Activated T-cell treated with anti-CD3 and anti-CD28 coated beads for 24 hours (primary cell): ENCODE results near the gene ARHGAP26.

Experiments
- DNase-seq: peaks from one replicate; pipeline ENCODE4 v3.0.0-alpha.2; 2020; ENCODE audit warnings: low read depth

The ARHGAP26 gene

DNA sequence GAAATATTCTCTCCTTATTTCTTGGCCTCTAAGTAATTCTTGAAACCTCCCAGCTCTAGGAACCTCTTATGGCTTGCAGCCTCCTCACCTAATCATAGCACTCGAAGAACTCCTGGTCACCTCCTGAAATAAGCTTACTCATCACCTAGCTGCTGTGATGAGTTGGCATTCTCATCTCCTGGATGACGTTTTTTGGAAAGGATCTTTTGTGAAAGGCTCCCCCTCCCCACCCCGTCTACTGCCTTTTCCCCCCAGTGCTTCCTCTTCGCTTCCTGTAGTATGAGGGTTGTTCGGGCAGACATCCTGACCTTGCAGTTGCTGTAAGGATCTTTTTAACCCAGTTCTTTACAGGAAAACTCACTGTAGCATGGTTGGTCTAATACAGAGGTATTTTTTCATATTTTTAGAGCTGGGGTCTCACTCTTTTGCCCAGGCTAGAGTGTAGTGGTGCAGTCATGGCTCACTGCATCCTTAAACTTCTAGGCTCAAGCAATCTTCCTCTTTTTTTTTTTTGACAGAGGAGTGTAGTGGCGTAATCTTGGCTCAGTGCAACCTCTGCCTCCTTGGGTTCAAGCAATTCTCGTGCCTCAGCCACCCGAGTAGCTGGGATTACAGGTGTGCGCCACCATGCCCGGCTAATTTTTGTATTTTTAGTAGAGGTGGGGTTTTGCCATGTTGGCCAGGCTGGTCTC lies 41.8 kb downstream of the ARHGAP26 start:
- no peak for DNase-seq

DNA sequence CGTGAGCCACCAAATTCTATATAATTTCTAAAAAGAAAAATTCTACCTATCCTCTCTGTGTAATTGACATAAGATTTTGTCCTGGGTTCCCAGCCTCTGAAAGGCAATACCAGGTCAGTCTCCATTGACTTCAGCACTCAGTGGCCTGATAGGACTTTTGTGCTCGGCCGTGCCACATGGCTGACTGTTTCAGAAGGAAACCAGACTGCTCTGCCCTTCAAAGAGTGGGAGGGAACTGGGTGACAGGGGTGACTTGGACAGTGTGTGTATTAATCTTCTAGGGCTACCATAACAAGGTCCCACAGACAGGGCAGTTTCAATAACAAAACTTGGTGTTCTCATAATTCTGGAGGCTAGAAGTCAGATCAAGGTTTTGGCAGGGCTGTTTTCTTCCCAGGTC lies 43.0 kb downstream of the ARHGAP26 start:
- no peak for DNase-seq

DNA sequence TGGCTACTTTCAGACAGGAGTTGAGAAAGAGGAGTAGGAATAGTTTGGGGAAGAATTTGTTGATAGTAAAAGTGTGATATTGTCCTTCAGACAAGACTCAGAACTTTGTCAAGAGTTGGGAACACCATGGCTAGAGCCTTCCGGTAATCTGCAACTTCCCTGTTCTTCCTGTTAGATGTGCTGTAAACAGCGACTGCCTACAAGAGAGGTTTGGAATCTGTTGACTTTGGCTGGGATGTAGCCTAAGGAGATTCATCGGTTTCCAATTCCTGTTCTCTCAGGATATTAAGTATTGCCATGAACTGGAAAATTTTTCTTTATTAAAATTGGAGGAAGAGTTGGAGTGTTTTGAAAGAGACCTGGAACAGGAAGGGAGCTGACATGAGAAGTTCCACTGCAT lies 43.9 kb downstream of the ARHGAP26 start:
- no peak for DNase-seq

DNA sequence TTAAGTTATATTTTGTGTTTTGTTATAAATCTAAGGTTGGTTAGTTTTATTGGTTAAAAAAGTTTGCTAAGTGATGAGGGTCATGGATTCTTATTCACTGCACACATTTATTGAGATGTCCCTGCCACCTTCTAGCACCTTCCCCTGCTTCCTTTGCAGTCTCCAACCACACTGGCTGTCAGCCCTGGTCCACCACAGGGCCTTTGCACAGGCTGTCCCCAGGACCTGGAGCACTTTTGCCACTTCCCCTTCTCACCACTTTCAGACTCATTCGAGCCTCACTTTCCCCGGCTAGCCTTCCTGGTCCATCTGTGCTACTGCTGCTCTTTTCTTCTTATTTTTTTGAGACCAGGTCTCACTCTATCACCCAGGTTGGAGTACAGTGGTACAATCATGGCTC lies 45.3 kb downstream of the ARHGAP26 start:
- DNase-seq = no peak

DNA sequence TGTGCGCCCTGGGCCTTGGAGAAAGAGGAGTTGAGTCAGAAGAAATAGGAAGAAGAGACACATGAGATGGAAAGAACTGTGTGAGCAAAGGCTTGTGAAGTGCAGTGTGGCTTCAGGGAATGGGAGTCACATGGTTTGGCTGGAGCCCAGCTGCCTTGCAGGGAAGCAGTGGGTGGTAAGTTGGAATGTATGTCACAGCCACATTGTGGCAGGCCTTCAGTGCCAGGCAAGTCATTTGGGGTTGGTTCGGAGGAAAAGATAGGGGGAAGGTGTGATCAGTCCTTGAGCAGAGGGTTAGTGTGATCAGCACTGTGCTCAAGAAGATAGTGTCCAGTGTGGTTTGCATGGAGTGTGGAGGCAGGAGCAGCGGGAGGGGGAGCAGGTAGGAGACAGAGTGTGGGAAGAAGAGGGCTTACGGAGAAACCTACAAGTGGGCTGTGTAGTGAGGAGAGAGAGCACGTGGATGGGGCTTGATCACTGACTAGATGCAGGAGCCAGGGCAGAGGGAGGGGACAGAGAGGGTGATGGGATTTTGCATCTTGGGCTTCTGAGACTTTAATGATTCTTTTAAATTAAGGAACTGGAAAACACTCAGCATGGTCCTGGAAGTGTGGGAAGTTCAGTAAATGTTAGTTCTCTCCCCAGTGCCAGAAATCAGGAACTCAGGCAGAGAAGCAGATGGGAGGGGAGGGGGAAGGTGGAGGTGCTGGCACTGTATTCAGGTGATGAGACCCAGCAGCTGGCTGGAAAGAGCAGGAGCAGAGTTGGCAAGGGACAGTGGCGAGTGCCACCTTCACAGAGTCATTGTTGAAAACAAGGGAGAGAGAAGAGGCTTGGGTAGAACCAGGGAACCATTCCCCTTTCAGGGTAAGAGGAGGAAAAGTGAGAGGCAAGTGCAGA lies 46.6 kb downstream of the ARHGAP26 start:
- DNase-seq = no peak

DNA sequence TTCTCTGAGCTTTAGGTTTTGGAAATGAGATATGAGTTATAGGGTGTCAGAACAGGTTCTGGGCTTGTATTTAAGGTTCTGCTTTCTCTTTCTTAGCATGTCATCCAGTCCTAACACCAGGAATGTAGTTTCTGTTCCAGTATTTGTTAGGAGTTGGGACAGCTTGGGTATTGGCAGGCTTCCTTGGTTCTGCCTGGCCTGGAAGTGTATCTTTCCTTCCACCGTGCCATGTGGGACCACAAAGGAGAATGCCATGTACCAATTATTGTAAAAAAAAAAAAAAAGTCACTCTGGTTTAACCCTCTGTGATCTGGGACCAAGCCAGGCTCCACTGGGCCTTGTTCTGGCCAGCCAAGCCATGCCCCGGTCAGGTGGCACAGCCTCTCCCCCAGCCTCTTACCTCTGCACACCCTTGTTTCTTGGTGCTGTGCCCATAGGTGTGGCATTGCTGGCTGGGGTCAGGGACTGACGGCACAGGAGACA lies 47.8 kb downstream of the ARHGAP26 start:
- DNase-seq = no peak

DNA sequence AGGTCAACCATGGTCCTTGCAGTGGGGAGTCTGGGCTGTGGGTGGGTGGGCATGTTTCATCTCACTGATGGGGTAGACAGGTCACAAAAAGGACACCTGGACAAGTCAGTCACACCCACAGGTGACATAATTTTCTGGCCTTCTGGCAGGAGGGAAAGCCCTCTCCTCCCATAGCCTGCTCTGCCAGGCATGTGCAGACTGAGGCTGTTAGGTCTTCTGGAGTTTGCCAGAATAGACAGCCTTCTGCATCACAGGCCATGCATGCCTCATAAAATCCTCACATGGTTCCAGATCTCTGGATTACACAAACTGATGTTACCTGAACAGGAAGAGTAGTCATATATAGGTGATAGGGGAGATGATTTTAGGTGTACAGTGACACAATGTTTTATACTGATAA lies 49.1 kb downstream of the ARHGAP26 start:
- no peak for DNase-seq

DNA sequence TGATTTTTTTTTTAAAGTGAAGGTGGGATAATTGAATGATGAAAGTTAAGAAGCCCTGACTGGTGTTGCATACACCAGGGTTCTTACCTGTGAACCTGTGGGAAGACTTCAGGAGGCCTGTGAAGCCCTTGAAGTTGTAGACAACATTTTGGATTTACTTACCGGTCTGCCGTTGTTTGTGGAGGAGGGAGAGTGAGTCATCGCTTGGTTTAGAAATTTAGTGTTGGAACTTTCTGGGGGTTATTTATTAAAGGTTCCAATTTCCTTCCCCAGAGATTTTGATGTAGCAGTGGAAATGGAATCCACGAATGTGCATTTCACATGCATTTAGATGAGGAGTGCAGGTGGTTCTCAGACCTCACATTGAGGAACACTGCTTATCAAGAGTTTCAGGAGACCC lies 49.6 kb downstream of the ARHGAP26 start:
- no peak for DNase-seq

DNA sequence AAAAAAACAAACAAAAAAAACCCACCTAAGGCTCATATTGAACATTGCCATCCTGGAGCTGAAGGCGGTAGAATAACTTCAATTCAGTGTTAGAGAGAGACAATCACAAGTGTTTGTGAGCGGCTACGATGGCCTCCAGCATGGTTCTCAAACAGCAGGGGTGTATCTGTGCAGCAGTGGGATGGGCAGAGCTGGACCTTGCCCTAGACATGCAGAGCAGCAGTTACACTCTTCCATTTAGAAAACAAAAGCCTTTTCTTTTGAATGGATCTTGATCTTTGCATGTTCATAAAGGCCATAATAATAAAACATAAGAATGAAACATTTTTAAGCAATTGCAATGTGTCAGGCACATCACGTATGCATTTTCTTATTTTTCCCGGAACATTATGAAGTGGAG lies 50.3 kb downstream of the ARHGAP26 start:
- no peak for DNase-seq

DNA sequence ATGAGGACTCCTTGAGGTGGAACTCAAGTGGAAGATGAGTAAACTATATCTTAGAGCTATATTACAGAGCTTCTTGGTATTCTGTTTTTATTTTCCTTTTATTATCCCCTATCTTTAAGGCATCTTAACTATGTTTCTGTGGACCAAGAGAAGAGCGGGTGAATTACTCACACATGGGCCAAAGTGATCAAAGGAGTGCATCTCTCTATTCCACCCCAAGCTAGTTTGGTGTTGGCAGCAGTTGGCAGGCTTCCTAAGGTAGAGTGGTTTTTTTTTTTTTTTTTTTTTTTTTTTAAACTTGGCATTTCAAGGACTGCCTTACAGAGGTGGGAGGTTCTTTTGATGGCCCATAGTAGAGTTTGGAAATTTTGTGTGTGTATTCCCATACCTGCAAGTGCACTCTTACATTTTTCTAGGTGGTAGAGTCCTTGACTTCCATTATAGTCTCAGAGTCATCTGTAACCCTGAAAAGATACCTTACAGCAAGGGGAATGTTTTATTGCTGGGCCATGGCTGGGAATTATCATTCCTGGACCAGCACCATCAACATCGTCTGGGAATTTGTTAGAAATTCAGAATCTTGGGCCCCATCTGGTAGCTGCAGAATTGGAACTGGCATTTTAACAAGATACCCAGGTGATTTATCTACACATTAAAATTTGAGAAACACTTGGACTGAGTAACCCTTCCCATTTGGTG lies 51.0 kb downstream of the ARHGAP26 start:
- DNase-seq = no peak

DNA sequence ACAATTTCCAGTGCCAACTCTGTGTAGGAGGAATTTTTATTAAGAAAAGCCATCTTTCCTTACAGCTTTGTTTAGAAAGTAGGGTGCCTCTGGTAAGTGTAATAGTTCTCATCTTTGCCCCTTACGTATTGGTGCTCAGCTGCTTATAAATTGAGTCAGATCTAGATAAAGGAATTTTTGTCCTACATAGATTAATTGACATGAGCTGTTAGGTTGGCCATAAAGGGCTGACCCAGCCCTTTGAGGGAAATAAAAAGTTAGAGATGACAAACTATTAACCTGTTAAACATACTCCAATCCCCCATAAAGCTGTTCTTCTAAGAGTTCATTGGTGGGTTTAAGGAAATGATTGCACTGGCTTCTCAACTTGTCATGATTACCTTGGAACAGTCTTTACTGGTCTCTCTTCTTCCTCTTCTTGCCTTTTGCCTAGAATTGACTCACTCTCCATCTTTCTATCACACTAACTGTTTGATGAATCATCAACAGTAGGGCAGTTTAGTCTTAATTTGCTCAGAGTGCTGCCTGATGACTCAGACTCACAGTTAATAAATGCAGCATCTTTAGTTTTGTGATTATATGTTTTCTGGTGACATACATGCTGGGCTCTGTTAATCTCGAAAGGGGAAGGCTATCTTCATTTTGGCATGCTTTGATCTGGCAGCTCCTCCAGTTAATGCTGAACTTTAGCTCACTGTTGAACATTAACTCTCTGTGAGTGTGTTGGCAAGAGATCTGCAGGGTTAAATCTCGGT lies 51.7 kb downstream of the ARHGAP26 start:
- DNase-seq = no peak

DNA sequence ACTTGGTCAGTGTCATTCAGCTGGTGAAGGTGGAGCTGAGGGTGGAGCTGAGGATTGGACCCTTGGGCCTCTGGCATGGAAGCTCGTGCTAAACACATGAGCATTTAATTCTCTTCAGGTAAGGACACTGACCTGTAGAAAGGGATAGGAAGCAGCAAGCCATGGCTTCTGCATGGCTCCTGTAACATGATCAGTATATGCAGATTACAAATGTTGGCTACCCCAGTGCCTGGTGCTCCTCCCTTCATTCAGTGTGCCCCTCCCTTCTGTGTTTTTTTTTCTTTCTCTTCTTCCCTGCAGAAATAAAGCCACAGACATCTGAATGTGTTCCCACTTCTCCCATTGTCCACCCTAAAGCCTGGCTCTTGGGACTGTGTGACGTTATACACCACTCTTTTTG lies 52.9 kb downstream of the ARHGAP26 start:
- no peak for DNase-seq

DNA sequence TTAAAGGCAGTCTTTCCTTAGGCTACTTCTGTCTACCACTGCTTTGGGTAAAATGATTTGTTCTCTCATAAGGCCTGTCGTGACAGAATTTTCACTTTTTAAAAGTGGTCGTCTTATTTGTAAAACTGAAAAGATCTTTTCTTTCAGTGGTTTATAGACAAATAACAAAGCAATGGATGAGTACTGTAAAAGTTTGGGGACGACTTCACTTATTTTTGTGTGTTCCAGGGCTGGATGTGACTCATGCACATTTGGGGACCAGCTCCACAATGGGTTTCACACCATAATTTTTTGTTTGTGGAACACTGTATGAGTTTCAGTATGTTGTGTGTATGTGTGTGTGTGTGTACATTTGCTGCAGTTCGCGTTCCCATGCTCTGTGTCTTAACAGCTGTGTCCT lies 53.6 kb downstream of the ARHGAP26 start:
- DNase-seq = no peak

DNA sequence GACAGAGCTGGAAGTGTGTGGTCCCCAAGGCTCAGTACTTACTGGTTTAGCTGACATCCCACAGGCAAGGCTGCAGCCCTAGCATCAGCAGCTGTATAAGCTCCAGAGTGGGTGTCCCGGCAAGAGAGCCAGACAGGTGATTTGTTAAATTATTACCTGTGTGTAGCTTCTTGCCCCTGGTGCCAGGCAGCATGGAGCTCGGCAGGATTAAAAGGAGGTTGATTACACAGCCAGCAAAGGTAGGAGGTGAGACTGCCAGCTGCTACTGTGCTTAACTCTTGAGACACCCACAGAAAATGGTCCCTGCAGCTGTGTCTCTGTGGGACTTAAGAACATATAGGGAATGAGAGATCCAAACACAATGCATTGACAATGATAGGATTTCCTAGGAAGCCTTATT lies 54.2 kb downstream of the ARHGAP26 start:
- DNase-seq = no peak

DNA sequence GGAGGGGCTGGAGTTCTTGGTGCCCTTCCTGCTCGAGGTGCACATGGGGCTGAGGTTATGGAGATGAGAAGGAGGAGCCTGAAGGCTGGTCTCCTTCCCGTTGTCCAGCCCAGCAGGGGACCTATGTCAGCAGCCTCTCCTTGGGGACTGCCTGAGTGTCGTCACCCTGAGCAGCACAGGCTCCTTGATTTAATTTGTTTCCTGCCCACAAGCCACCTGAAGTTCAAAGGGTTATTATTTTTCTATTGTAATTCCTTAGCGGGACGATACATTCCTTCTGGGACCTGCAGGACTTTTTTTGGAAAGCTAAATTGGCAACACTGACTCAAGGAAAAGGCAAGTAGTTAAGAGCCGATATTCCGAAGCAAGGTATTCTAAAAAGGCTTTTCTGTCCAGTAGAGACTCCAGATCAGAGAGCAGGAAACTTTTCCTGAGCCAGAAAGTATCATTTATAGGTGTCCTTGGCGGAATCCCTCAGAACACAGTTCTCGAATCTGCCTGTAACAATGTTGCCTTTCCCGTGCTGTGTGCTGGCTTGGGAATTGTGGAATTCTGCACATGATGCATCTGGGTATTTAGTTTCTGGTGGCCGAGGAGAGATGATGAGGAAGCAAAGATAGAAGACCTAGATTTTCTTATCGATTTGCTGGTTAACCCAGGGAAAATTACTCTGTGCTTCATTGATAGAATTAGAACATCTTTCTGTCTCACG lies 55.4 kb downstream of the ARHGAP26 start:
- no peak for DNase-seq

DNA sequence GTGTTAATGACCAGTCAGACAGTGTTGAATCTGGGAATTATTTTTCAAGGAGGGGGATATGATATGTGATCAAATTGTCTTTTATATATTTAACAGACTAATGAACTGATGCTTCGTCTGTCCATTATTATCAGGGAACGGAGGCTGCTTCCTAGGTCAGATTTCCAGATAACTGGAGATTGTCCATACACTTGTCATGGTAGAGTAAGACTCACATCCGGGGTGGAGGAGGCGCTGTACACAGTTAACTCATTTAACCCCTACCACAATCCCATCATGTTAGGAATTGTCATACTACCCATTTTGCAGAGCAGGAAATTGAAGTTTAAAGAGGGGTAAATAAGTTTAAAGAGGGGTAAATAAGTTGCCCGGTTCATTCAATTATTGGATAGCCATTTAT lies 55.9 kb downstream of the ARHGAP26 start:
- no peak for DNase-seq

DNA sequence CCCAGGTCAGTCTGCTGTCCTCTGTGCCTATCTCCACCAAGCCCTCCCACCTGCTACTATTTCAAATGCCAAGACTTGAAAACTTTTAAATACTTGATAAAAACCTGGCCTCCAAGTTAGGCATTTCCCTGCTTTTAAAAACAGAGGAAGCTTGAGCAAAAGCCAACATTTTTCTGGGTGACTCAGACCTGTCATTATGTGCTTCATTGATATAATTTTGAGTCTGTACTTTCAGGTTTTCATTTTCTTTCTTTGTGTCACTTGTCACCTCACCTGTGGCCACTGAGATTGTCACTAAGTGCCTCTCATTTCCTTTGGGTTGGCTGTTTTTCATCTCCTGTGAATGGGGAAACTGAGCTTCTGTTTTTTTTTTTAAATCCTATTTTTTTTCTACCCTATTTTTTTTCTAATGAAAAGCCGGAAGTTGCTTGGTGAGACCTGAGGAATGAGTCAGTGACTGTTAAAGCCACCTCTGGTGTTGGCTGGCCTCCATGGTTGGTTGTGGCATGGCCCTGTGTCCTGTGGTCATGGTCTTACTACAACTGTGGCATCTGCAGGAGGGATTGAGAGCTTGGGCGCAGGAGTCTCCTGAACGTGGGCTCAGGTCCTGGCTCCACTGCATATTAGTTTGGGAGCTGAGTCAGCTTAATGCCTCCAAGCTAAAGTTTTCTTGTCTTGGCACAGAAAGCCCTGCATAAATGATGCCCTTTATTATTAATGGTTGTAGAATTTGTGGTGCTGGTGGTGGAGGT lies 56.7 kb downstream of the ARHGAP26 start:
- no peak for DNase-seq

DNA sequence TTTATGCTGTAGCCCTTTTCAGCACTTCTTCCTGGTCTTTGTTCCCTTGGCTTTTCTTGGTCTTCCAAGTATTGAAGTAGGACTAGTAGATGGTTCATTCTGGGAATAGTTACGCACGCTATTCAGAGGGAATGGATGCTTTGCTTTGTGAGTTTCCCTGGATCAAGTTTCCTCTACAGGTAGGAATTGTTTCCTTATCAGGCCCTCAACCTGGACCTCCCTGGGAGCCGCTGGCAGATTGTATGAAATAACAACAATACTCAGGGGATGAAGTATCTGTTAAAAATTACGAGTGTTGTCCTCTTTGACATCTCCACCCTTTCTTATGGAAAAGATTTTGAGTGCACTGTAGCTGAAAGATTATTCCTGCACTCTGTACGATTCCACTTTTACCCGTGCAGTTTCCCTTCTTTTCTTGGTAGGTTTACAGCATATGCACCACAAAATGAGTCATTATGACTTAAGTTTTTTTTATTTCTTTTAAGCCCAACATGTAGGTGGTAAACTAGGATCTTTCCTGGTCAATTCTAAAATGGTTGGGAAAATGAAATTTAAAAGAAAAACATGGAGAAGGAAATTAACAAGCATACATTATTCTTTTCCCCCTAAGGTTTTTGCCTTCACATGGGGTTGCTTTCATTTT lies 57.9 kb downstream of the ARHGAP26 start:
- DNase-seq = no peak

DNA sequence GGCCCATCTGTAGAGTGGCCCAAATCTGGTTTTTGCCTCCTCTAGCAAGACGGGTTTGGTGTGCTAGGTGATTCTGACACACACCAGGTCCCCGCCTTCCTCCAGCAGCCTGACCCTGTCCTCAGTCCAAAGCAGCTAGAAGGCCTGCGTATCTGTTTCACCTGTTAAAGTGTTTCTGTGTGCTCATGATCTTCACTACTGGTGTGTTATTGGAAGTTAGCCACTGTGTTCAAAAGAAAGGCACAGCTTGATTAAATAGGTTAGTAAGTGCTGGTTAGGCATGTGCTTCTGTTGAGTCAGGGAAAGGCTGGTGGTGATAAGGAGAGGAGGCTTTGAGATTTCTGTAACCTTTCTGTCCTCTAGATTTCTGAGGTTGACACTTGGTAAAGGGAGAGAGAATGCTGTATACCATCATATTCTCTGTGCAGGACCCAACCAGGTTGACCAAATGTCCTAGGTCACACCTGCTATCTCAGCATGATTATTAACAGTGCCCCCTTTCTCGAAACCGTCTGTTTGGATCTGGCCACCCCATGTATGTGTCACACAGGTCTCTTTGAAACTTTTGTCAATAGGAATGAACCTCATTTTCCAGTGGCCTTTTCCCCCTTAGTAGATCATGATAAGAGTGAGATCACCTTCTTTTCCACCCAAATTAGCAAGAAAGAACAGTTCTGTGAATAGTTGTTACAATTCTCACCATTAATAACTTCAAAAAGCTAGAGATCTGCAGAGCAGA lies 58.8 kb downstream of the ARHGAP26 start:
- DNase-seq = no peak
